ENCODE measurements around the gene MCF2L2.

DNA sequence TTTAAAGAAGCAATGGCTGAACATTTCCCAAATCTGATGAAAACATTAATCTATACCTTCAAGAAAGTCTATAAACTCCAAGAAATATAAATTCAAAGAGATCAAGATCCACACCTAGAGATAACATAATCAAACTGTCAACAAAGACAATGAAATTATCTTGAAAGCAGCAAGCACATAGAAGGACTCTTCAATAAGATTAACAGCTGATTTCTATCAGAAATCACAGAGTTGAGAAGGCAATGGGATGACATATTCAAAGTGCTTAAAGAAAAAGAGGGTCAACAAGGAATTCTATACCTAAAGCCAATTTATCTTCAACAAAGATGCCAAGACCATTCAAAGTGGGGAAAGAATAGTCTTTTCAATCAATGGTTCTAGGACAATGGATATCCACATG is 224.7 kb downstream of the MCF2L2 start:
- no peak for TF ChIP-seq ARNTL (CRISPR knock-in tag; IDR thresholded peaks at IDR 0.05; ENCODE audit: borderline replicate concordance, low read depth)
- no peak for TF ChIP-seq GLIS3 (CRISPR knock-in tag; IDR thresholded peaks at IDR 0.05)
- TF ChIP-seq, protein P1, sequence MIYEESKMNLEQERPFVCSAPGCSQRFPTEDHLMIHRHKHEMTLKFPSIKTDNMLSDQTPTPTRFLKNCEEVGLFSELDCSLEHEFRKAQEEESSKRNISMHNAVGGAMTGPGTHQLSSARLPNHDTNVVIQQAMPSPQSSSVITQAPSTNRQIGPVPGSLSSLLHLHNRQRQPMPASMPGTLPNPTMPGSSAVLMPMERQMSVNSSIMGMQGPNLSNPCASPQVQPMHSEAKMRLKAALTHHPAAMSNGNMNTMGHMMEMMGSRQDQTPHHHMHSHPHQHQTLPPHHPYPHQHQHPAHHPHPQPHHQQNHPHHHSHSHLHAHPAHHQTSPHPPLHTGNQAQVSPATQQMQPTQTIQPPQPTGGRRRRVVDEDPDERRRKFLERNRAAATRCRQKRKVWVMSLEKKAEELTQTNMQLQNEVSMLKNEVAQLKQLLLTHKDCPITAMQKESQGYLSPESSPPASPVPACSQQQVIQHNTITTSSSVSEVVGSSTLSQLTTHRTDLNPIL (CRISPR knock-in tag; IDR thresholded peaks at IDR 0.05; ENCODE audit: low read depth) = no peak
- no peak for TF ChIP-seq ZNF8 (CRISPR knock-in tag; IDR thresholded peaks at IDR 0.05)
- no peak for TF ChIP-seq TCF4 (CRISPR knock-in tag; IDR thresholded peaks at IDR 0.05; ENCODE audit: borderline replicate concordance)
- TF ChIP-seq ZFP3 (CRISPR knock-in tag; IDR thresholded peaks at IDR 0.05) = no peak

Data from SK-N-SH treated with all-trans-retinoic acid at 6 μM for 48 hours (cell line).